K562 (cell line): ENCODE measurements around the gene PTPN1. TPM values are rescaled to one million over a fixed set of nuclear protein-coding genes. Genes with fewer than 3 reads are reported as not detected.

ENCODE experiments used
- BCOR ChIP-seq: fragments of 450-650 bp; IDR thresholded peaks from 2 replicates; pipeline ENCODE4 v1.6.1; 2016
- HNRNPK ChIP-seq: fragments of 200-400 bp; formaldehyde crosslinking; IDR thresholded peaks from one replicate; pipeline ENCODE4 v1.6.1; 2018; ENCODE audit warnings: mild to moderate bottlenecking, low read depth, low read length; ENCODE audit not compliant: poor library complexity, severe bottlenecking
- KDM1A ChIP-seq, 2 experiments: fragments of 450-650 bp; IDR thresholded peaks; 2 replicates each; pipeline ENCODE4 v1.6.1; 2016; ENCODE audit warnings: mild to moderate bottlenecking in 2 of 2
- MXI1 ChIP-seq: IDR thresholded peaks from 2 replicates; pipeline ENCODE4 v1.6.1; 2011; ENCODE audit warnings: low read depth, mild to moderate bottlenecking, improper control_type of control experiment, low read length
- NUFIP1 ChIP-seq: fragments of 450-650 bp; IDR thresholded peaks from 2 replicates; pipeline ENCODE4 v1.6.1; 2018; ENCODE audit not compliant: partially characterized antibody
- VEZF1 ChIP-seq: fragments of 200-800 bp; sonication (Bioruptor generic); IDR thresholded peaks from 2 replicates; pipeline ENCODE4 v1.6.1; 2017; ENCODE audit warnings: missing genetic modification characterization, missing compliant biosample characterization
- ZNF124 ChIP-seq: sonication (generic); formaldehyde crosslinking; IDR thresholded peaks from 2 replicates; pipeline ENCODE4 v1.8.1; 2022; ENCODE audit warnings: missing genetic modification reagents
- ZNF655 ChIP-seq: fragments of 250-450 bp; sonication (Bioruptor Pico); IDR thresholded peaks from 2 replicates; pipeline ENCODE4 v1.5.0; 2021
- polyA plus RNA-seq, 8 experiments: library from polyadenylated mRNA; depleted of rRNA in 4 of 8; stranded (reverse) in 5 of 8; unstranded in 3 of 8; fragments of >200 nt; fragmentation: Nextera tagmentation in 2 of 8; fragmentation: Illumina TruSeq in 1 of 8; extraction: Ambion mirVana in 2 of 8; extraction: Trizol in 1 of 8; gene quantifications; 2 replicates each; pipeline versions ENCODE4 v1.2.1 to v1.2.3, GENCODE V29; 2011 to 2014; ENCODE audit warnings: inconsistent platforms in 1 of 8, missing spikeins in 1 of 8
- total RNA-seq, 7 experiments: library from RNA; depleted of rRNA in 6 of 7; stranded (reverse); fragments of >200 nt in 6 of 7; fragmentation: Illumina TruSeq in 2 of 7; extraction: Trizol in 2 of 7; gene quantifications; 2 replicates each; pipeline versions ENCODE4 v1.2.1 to v1.2.3, GENCODE V29; 2011 to 2021; ENCODE audit warnings: low replicate concordance in 1 of 7
- TF ChIP-seq, protein P1 (sequence below): fragments of 250-450 bp; sonication (Bioruptor Pico); IDR thresholded peaks from 2 replicates; pipeline ENCODE4 v1.5.0; 2021

The PTPN1 gene
- total and polyA plus RNA-seq, 9 of the 15 experiments (the other 6 are each of a cell fraction or from before 2014, with no cell fraction given): 11.0 to 85.3 (median 54.0) TPM

DNA sequence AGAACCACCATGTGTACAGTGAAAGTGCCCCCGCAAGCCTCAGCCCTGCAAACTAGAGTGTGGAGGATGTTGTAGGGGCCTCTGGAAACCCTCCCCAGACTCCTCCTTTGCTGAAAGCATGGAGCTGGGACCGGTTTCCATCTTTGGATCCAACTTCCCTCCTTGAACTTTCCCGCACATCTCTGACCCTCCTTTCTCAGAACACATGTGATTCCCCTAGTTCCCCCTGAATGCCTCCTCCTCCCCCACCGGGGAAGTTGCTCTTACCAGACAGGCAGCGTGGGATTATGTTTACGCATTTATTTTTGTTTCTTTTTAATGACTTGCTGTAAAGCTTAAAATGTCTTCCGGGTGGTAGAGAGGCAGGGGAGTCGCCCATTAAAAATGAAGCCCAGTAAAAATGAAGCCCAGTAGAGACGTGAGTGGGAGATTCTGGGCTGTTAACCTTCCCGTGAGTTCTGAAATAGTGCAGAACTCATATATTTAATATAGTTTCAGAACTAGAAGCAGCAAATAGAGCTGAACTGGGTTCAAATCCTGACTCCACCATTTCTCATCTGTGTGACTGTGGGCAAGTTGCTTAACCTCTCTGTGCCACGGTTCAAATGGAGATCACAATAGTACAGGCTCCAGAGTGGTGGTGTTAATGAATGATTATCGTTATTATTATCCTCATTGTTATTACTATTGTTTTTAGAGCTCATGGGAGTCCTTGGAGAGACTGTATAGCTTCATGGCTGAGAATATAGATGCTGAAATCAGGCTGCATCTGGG, 8.0 kb upstream of the PTPN1 start (continued):
- TF ChIP-seq VEZF1 (CRISPR knock-in tag) (no peak), BCOR (peak; percentile 56; the same call in 1 of the 2 replicates), HNRNPK (no peak), ZNF124 (CRISPR knock-in tag) (no peak), ZNF655 (CRISPR knock-in tag) (no peak), NUFIP1 (no peak), KDM1A (IDR thresholded peaks at IDR 0.05) (peak; percentile 37 to 67; a peak in 2 of 4 replicates), MXI1 (no peak)
- TF ChIP-seq, protein P1, sequence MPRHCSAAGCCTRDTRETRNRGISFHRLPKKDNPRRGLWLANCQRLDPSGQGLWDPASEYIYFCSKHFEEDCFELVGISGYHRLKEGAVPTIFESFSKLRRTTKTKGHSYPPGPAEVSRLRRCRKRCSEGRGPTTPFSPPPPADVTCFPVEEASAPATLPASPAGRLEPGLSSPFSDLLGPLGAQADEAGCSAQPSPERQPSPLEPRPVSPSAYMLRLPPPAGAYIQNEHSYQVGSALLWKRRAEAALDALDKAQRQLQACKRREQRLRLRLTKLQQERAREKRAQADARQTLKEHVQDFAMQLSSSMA (CRISPR knock-in tag): no peak
